ENCODE results near the gene CEBPA.

DNA sequence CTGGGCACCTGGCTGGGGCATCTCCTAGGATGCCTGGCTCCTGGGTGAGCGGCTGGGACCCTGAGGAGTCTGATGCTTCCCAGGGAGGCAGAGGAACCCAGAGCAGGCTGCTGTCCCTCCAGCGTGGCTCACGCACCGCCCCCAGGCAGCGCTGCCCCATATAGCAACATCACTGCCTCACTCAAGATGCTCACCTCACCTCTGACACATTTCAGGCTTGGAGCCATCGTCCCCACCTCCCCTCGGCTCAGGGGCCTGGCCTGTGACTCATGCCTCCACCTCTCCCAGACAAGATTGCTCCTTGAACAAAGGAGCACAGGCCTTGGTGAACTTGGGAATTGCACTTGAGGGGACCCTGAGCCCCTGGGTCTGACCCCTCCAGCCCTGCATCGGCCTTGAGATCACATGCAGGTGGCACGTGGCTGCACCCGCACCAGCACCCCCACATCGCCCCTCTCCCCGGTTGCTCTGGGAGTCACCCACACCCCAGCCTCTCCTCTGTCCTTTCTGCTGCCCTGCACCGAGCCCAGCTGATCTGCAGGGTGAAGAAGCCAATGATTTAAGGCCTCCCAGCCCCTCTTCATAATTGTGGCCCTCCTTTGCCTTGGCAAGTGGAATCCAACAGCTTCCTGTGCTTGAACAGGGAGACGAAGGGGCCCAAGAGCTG lies 11.2 kb downstream of the CEBPA start:
- TF ChIP-seq, protein P1, sequence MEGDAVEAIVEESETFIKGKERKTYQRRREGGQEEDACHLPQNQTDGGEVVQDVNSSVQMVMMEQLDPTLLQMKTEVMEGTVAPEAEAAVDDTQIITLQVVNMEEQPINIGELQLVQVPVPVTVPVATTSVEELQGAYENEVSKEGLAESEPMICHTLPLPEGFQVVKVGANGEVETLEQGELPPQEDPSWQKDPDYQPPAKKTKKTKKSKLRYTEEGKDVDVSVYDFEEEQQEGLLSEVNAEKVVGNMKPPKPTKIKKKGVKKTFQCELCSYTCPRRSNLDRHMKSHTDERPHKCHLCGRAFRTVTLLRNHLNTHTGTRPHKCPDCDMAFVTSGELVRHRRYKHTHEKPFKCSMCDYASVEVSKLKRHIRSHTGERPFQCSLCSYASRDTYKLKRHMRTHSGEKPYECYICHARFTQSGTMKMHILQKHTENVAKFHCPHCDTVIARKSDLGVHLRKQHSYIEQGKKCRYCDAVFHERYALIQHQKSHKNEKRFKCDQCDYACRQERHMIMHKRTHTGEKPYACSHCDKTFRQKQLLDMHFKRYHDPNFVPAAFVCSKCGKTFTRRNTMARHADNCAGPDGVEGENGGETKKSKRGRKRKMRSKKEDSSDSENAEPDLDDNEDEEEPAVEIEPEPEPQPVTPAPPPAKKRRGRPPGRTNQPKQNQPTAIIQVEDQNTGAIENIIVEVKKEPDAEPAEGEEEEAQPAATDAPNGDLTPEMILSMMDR (IDR thresholded peaks at IDR 0.05; ENCODE audit: low read depth, low read length, missing input control) = no peak
- TF ChIP-seq, protein P2, sequence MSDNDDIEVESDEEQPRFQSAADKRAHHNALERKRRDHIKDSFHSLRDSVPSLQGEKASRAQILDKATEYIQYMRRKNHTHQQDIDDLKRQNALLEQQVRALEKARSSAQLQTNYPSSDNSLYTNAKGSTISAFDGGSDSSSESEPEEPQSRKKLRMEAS (IDR thresholded peaks at IDR 0.05) = no peak
- TF ChIP-seq RAD21 (IDR thresholded peaks at IDR 0.05) = no peak

Data from liver (tissue), 3 donors.